HepG2 (cell line): ENCODE measurements around the gene NBPF3. TPM values are rescaled to one million over a fixed set of nuclear protein-coding genes. Genes with fewer than 3 reads are reported as not detected.

ENCODE experiments used
- ARNT ChIP-seq: fragments of 450-650 bp; IDR thresholded peaks from 2 replicates; pipeline ENCODE4 v1.6.1; 2017
- CENPX ChIP-seq: sonication (generic); formaldehyde crosslinking; IDR thresholded peaks from 2 replicates; pipeline ENCODE4 v1.9.0; 2021; ENCODE audit warnings: mild to moderate bottlenecking, missing genetic modification reagents, moderate library complexity
- E2F1 ChIP-seq: sonication (generic); formaldehyde crosslinking; IDR thresholded peaks from 2 replicates; pipeline ENCODE4 v1.5.0; 2020; ENCODE audit warnings: missing genetic modification reagents
- ELF4 ChIP-seq: sonication (generic); formaldehyde crosslinking; IDR thresholded peaks from 2 replicates; pipeline ENCODE4 v1.5.0; 2020; ENCODE audit warnings: missing genetic modification reagents, mild to moderate bottlenecking, moderate library complexity, borderline replicate concordance
- KMT2A ChIP-seq: sonication (generic); formaldehyde crosslinking; IDR thresholded peaks from 2 replicates; pipeline ENCODE4 v1.4.0; 2020; ENCODE audit warnings: missing genetic modification reagents
- MIXL1 ChIP-seq: IDR thresholded peaks from 2 replicates; pipeline ENCODE4 v1.6.1; 2016
- MTF1 ChIP-seq: sonication (generic); formaldehyde crosslinking; IDR thresholded peaks from 2 replicates; pipeline ENCODE4 v1.5.0; 2020; ENCODE audit warnings: missing genetic modification reagents
- NFIB ChIP-seq: sonication (generic); formaldehyde crosslinking; IDR thresholded peaks from 2 replicates; pipeline ENCODE4 v1.9.0; 2021; ENCODE audit warnings: missing genetic modification reagents, mild to moderate bottlenecking, borderline replicate concordance
- PRDM4 ChIP-seq: sonication (generic); formaldehyde crosslinking; IDR thresholded peaks from 2 replicates; pipeline ENCODE4 v1.9.0; 2021; ENCODE audit warnings: missing genetic modification reagents, borderline replicate concordance
- RBFOX2 ChIP-seq: fragments of 200-400 bp; formaldehyde crosslinking; IDR thresholded peaks from 2 replicates; pipeline ENCODE4 v1.6.1; 2017; ENCODE audit warnings: low read depth, mild to moderate bottlenecking, low read length
- SCMH1 ChIP-seq: sonication (generic); formaldehyde crosslinking; IDR thresholded peaks from 2 replicates; pipeline ENCODE4 v1.9.0; 2021; ENCODE audit warnings: missing genetic modification reagents, mild to moderate bottlenecking, borderline replicate concordance
- SPEN ChIP-seq: sonication (generic); formaldehyde crosslinking; IDR thresholded peaks from 2 replicates; pipeline ENCODE4 v1.5.1; 2020; ENCODE audit warnings: low read depth, mild to moderate bottlenecking, missing genetic modification reagents
- SRY ChIP-seq: sonication (generic); formaldehyde crosslinking; IDR thresholded peaks from 2 replicates; pipeline ENCODE4 v1.8.0; 2022; ENCODE audit warnings: mild to moderate bottlenecking, missing genetic modification reagents
- TBP ChIP-seq: sonication (generic); formaldehyde crosslinking; IDR thresholded peaks from 2 replicates; pipeline ENCODE4 v1.5.0; 2020; ENCODE audit warnings: missing genetic modification reagents
- WIZ ChIP-seq: sonication (generic); formaldehyde crosslinking; IDR thresholded peaks from 2 replicates; pipeline ENCODE4 v1.5.1; 2020; ENCODE audit warnings: mild to moderate bottlenecking, missing genetic modification reagents
- ZHX1 ChIP-seq: sonication (generic); formaldehyde crosslinking; IDR thresholded peaks from 2 replicates; pipeline ENCODE4 v1.8.1; 2022; ENCODE audit warnings: low read depth, mild to moderate bottlenecking, missing genetic modification reagents
- ZNF264 ChIP-seq: sonication (generic); formaldehyde crosslinking; IDR thresholded peaks from 2 replicates; pipeline ENCODE4 v1.4.0; 2020; ENCODE audit warnings: missing genetic modification reagents
- ZNF589 ChIP-seq: sonication (generic); formaldehyde crosslinking; conservative IDR thresholded peaks from 2 replicates; pipeline ENCODE4 v1.8.0; 2022; ENCODE audit warnings: mild to moderate bottlenecking, moderate library complexity, missing genetic modification reagents
- ZNF616 ChIP-seq: sonication (generic); formaldehyde crosslinking; IDR thresholded peaks from 2 replicates; pipeline ENCODE4 v1.5.0; 2020; ENCODE audit warnings: low read depth, mild to moderate bottlenecking, missing genetic modification reagents
- ZNF784 ChIP-seq: sonication (generic); formaldehyde crosslinking; IDR thresholded peaks from 2 replicates; pipeline ENCODE4 v1.5.1; 2020; ENCODE audit warnings: missing genetic modification reagents, mild to moderate bottlenecking, borderline replicate concordance
- ZSCAN30 ChIP-seq: sonication (generic); formaldehyde crosslinking; IDR thresholded peaks from 2 replicates; pipeline ENCODE4 v1.5.0; 2020; ENCODE audit warnings: mild to moderate bottlenecking, missing genetic modification reagents
- polyA plus RNA-seq, 8 experiments: library from polyadenylated mRNA; depleted of rRNA in 3 of 8; stranded (reverse) in 7 of 8; unstranded in 1 of 8; fragments of >200 nt; fragmentation: Illumina TruSeq in 4 of 8; extraction: Trizol in 4 of 8; gene quantifications; 2 replicates each; pipeline versions ENCODE4 v1.2.1 to v1.2.3, GENCODE V29; 2011 to 2016; ENCODE audit warnings: low read depth in 4 of 8, missing spikeins in 1 of 8, mixed read lengths in 1 of 8; ENCODE audit not compliant: insufficient read depth in 1 of 8
- total RNA-seq, 5 experiments: library from RNA; depleted of rRNA; stranded (reverse); fragments of >200 nt; fragmentation: Illumina TruSeq; extraction: Trizol; gene quantifications; 2 replicates each; pipeline ENCODE4 v1.2.3, GENCODE V29; 2016; ENCODE audit warnings: low read depth in 1 of 5

NBPF3 gene
- total and polyA plus RNA-seq, 2 of the 13 experiments (the other 11 are each of a cell fraction or from before 2014, with no cell fraction given) = 3.5 to 4.9 TPM

GRCh38 chr1:21439721-21440629 lies at the start of gene NBPF3 (continued):
- TF ChIP-seq E2F1 (CRISPR knock-in tag) (no peak), ZHX1 (0 out of 2 replicates have a peak, but pooled peaks have one; percentile 34), MTF1 (no peak), ZNF264 (CRISPR knock-in tag) (no peak), RBFOX2 (peak; percentile 70), PRDM4 (CRISPR knock-in tag) (no peak), ZNF616 (no peak), SPEN (CRISPR knock-in tag) (peak; percentile 71), MIXL1 (CRISPR knock-in tag) (no peak), NFIB (CRISPR knock-in tag) (no peak), TBP (CRISPR knock-in tag) (no peak), CENPX (CRISPR knock-in tag) (no peak), SRY (CRISPR knock-in tag) (no peak), ARNT (no peak), ELF4 (no peak), ZNF784 (CRISPR knock-in tag) (no peak), KMT2A (CRISPR knock-in tag) (peak; percentile 61; the same call in 1 of the 2 replicates), WIZ (CRISPR knock-in tag) (no peak), ZNF589 (CRISPR knock-in tag) (no peak), SCMH1 (no peak), ZSCAN30 (no peak)
